ENCODE results near the gene RNF10.
"Not testable (repeated sequence)": the region's sequence is repeated elsewhere in the genome, so short reads cannot be mapped to it uniquely, and the experiment has no call there.

RNF10 gene

GRCh38 chr12:120581998-120582397 lies 47.8 kb downstream of the RNF10 start:
- DNase-seq = no peak

DNA sequence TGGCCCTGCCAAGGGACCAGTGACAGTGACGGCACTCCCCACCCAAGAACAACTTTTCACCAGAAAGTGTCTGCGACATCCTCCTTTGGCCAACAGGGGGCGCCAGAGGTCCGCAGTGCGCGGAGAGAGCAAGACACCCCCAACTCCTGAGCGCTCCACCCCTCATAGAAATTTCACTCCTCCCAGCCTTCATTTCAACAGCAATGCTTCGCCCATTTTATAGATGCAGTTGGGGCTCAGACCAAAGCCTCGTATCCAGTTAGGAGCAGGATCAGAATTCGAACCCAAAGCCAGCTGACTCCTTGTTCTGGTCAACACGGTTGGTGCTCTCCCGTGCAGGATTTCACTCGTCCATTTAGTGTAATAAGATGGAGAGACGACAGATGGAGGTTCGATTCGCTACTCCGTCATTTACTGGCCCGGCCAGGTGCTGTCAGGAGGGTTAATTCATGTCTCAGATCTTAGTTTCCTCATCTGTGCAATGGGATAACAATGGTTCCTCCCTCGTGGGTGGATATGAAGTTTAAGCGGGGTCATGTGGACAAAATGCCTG lies 49.4 kb downstream of the RNF10 start:
- peak; percentile 84 for DNase-seq

DNA sequence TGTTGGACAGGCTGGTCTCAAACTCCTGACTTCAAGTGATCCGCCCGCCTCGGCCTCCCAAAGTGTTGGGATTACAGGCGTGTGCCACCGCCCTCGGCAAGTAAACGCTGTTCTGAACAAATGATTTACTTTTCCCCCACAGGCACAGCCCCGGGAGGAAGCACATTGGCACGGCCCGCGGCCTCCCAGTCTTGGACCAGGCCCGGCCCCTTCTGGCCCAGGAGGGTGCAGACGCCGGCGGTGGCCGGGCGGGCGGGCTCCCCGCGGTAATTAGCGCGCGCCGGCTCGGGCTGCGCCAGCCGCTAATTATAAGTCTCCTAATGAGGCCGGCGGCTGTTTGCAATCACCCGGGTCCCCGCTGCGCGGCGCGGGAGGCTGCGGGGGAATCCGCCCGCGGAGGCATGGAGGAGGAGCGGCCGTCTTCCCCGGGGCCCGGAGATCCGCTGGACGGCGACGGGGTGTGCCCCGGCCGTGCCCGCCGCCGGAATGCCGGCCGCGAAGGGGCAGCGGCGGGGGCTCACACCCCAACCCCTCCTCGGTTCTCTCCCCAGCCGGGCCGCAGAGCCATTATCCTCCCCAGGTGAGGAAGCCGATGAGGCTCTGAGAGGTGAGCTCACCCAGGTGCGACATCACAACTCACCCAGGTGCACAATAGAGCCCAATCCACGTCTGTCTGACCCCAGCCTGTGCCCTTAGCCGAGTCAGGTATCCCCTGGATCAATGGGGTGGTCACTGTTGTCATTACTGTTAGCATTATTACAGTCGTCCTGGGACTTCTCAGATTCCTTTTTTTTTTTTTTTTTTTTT lies 50.4 kb downstream of the RNF10 start:
- peak; percentile 51 for DNase-seq

DNA sequence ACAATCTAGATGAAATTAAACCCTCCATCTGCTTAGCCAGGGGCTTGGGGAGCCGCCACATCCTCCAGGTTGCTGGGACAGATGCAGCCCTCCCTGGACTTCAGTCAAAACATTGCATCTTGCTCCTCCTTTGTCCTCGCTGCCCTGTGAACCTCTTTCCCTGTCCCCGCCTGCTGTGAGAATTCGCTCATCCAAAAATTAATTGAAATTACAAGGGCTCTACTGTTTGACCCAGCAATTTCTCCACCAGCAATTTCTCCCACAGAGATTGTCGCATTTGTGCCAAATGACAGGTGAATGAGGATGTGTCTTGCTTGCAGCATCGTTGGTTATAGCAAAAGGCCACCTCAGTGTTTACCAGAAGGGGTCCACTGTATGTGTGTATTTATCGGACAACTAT lies 52.0 kb downstream of the RNF10 start:
- DNase-seq = no peak

DNA sequence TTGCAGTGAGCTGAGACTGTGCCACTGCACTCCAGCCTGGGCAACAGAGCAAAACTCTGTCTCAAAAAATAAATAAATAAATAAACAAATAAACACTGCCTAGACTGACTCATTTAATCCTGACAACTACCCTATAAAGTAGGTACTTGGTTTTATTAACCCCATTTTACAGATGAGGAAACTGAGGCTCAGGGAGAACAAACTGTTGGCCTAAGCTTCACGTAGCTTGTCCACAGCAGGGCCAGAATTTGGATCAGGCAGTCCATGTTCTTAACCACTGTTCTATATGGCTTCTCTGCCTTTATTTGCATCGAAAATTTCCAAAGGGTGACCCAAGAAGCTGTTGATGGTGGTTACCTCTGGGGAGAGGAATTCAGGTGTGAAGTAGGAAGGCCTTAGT lies 52.7 kb downstream of the RNF10 start:
- DNase-seq = no peak

- no peak for DNase-seq
Measured at GRCh38 chr12:120588371-120588770, 54.2 kb downstream of the RNF10 start.

- DNase-seq = no peak
Measured at GRCh38 chr12:120588948-120589930, 55.1 kb downstream of the RNF10 start.

DNA sequence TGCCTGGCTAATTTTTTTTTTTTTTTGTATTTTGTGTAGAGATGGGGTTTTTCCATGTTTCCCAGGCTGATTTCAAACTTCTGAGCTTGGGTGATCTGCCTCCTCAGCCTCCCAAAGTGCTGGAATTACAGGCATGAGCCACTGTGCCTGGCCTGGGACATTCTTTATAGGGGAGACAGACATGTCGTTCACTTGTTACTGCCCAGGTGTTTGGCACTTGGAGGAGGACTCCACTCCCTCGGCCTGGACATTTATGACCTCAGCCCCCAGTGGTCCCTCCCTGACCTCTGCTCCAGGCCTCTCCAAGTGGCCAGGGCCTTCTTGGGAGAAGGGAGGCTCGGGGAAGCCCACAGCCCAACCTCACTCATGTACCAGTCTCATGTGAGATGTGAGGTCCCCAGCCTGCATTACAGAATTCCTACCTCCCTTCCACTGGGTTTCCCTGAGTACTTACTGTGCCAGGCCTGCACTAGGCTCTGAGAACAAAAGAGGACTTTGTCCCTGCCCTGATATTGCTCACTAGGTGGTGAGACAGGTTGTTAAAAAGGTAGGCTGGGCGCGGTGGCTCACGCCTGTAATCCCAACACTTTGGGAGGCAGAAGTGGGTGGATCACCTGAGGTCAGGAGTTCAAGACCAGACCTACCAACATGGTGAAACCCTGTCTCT lies 56.7 kb downstream of the RNF10 start:
- no peak for DNase-seq

- DNase-seq = no peak
Measured at GRCh38 chr12:120592121-120593049, 58.2 kb downstream of the RNF10 start.

DNA sequence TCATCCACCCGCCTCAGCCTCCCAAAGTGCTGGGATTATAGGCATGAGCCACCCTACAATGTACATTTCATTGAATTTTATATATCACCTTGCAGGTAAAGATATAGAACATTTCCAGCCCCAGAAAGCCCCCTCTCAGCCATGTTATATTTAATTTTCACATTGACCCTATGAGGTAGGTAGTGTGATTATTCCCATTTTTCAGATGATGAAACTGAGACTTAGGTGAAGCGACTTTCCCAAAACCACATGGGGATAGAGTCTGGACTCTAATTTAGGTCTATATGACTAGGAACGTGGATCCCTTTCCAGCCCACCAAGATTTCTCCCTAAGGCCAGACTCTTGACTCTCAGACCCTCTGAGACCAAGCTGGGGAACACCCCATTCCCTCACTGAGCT lies 62.7 kb downstream of the RNF10 start:
- DNase-seq = no peak

- DNase-seq = no peak
Measured at GRCh38 chr12:120597861-120598260, 63.7 kb downstream of the RNF10 start.

GRCh38 chr12:120598674-120599463 lies 64.7 kb downstream of the RNF10 start:
- DNase-seq = no peak

DNA sequence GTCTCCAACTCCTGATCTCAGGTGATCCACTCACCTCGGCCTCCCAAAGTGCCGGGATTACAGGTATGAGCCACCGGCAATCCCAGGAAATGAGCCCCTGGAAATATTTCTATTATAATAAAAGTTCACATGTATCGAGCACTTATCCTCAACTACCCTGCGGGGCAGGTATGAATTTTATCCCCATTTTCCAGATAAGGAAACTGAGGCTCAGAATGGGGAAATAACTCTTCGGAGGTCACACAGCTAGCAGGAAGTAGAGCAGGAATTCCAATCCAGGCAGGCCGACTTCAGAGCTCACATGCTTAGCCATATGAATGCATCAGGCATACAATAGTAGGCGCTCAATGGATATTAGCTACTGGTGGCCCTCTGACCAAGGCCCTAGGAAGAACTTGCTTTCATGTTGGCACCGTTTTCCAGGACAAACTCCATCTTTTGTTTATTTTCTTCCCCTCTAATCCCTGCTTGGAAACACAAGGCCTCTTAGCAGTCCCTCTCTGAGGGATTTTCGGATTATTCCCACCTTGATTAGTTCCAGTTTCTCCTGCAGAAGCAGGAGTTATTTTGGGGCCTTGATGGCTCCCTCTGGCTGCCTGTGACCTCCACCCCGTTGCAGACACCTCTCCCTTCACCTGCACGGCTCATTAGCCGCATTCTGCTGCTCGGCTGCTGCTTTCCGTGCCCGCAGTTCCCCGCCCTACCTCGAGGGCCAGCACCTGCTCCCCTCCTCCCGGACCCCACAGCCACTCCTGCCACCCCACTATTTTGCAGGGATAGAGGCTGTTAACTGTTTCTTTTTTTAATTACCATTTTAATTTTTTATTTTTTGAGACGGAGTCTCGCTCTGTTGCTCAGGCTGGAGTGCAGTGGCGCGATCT lies 65.8 kb downstream of the RNF10 start:
- no peak for DNase-seq

GRCh38 chr12:120602416-120602815 lies 68.3 kb downstream of the RNF10 start:
- not testable (repeated sequence) for DNase-seq

DNA sequence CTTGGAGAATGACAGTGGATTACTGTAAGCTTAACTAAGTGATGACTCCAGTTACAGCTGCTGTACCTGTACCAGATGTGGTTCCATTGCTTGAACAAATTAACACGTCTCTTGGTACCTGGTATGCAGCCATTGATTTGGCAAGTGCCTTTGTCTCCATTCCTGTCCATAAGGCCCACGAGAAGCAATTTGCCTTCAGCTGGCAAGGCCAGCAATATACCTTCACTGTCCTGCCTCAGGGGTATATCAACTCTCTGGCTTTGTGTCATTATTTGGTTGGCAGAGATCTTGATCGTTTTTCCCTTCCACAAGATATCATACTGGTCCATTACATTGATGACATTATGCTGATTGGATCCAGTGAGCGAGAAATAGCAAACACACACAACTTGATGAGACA lies 76.4 kb downstream of the RNF10 start:
- no peak for DNase-seq

DNA sequence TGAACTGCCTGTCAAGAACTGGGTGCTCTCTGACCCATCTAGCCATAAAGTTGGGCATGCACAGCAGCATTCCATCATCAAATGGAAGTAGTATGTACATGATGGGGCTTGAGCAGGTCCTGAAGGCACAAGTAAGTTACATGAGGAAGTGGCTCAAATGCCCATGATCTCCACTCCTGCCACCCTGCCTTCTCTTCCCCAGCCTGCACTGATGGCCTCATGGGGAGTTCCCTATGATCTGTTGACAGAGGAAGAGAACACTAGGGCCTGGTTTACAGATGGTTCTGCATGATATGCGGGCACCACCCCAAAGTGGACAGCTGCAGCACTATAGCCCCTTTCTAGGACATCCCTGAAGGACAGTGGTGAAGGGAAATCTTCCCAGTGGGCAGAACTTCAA lies 77.4 kb downstream of the RNF10 start:
- not testable (repeated sequence) for DNase-seq

GRCh38 chr12:120614848-120615247 lies 80.7 kb downstream of the RNF10 start:
- DNase-seq = no peak

DNA sequence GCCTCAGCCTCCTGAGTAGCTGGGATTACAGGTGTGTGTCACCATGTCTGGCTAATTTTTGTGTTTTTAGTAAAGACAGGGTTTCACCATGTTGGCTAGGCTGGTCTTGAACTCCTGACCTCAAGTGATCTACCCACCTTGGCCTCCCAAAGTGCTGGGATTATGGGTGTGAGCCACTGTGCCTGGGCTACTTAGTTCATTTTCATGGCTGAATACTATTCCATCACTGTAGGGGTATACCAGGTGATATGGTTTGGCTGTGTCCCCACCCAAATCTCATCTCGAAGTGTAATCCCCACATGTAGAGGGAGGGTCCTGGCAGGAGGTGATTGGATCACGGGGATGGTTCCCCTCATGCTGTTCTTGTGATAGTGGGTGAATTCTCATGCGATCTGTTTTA lies 83.0 kb downstream of the RNF10 start:
- not testable (repeated sequence) for DNase-seq

DNA sequence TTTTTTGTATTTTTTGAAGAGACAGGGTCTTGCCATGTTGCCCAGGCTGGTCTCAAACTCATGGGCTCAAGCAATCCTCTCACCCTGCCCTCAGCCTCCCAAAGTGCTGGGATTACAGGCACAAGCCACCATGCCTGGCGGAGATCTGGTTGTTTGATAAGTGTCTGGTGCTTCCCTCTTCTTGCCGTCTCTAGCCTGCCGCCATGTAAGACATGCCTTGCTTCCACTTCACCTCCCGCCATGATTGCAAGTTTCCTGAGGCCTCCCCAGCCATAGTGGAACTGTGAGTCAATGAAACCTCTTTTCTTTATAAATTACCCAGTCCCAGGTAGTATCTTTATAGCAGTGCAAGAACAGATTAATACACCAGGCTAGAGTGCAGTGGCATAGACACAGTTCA lies 83.6 kb downstream of the RNF10 start:
- DNase-seq = not testable (repeated sequence)

Data from stimulated activated CD4-positive, alpha-beta T cell treated with anti-CD3 and anti-CD28 coated beads, Interleukin-1b, Interleukin-23, amount 100 ng/mL, for 48 hours (primary cell).